Measurements from ENCODE around the gene CROCC2. TPM values are rescaled to one million over a fixed set of nuclear protein-coding genes. Genes with fewer than 3 reads are reported as not detected.

The CROCC2 gene
- total and polyA plus RNA-seq, 10 of the 15 experiments (the other 5 are each of a cell fraction or from before 2014, with no cell fraction given): not detected

DNA sequence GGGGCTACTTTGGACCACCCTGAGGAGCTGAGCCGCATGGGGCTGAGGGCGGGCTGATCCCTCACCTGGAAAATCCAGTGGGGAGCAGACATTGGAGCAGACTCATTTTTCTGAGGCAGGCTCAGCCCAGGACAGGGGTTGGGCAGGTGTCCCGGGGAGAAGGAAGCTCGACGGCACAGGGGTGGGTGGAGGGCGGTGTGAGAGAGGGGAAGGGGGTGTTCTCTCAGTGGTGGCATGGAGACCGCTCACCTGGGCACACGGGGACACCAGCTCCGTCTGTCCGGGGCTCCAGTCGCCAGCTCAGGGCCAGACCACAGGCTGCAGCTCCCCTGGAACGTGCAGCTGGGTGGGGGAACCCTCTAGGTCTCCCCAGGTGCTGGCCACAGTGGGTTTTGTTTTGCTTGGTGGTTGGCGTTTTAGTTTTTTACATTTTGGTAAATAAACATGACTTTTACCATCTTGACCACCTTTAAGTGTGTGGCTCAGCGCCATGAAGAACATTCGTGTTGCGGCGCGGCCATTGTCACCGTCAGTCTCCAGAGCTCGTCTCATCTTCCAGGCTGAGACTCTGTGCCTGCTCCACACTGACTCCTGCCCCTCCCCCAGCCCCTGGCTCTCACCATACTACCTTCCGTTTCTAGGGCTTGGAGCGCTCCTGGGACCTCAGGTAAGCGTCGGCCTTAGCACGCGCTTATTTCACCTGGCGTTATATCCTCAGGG lies 5.8 kb upstream of the CROCC2 start (continued):
- TF ChIP-seq, protein P1, sequence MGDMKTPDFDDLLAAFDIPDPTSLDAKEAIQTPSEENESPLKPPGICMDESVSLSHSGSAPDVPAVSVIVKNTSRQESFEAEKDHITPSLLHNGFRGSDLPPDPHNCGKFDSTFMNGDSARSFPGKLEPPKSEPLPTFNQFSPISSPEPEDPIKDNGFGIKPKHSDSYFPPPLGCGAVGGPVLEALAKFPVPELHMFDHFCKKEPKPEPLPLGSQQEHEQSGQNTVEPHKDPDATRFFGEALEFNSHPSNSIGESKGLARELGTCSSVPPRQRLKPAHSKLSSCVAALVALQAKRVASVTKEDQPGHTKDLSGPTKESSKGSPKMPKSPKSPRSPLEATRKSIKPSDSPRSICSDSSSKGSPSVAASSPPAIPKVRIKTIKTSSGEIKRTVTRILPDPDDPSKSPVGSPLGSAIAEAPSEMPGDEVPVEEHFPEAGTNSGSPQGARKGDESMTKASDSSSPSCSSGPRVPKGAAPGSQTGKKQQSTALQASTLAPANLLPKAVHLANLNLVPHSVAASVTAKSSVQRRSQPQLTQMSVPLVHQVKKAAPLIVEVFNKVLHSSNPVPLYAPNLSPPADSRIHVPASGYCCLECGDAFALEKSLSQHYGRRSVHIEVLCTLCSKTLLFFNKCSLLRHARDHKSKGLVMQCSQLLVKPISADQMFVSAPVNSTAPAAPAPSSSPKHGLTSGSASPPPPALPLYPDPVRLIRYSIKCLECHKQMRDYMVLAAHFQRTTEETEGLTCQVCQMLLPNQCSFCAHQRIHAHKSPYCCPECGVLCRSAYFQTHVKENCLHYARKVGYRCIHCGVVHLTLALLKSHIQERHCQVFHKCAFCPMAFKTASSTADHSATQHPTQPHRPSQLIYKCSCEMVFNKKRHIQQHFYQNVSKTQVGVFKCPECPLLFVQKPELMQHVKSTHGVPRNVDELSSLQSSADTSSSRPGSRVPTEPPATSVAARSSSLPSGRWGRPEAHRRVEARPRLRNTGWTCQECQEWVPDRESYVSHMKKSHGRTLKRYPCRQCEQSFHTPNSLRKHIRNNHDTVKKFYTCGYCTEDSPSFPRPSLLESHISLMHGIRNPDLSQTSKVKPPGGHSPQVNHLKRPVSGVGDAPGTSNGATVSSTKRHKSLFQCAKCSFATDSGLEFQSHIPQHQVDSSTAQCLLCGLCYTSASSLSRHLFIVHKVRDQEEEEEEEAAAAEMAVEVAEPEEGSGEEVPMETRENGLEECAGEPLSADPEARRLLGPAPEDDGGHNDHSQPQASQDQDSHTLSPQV (IDR thresholded peaks at IDR 0.05): no peak
- TF ChIP-seq EGR1 (IDR thresholded peaks at IDR 0.05; ENCODE audit: borderline replicate concordance in 1 of 2, low read depth in 2 of 2, low read length in 2 of 2) (no peak), FOS (IDR thresholded peaks at IDR 0.05; ENCODE audit: borderline replicate concordance, extremely low read depth, insufficient read length) (no peak), KLF5 (IDR thresholded peaks at IDR 0.05; ENCODE audit: partially characterized antibody) (no peak), PML (IDR thresholded peaks at IDR 0.05; ENCODE audit: low read length) (no peak), DPF2 (IDR thresholded peaks at IDR 0.05) (no peak), HDAC6 (IDR thresholded peaks at IDR 0.05; ENCODE audit: unreplicated experiment) (no peak), JUND (IDR thresholded peaks at IDR 0.05; ENCODE audit: low read depth, low read length) (no peak), BCL3 (IDR thresholded peaks at IDR 0.05; ENCODE audit: borderline replicate concordance, insufficient read depth, low read depth, low read length, poor library complexity, severe bottlenecking) (no peak), SREBF2 (IDR thresholded peaks at IDR 0.05; ENCODE audit: low read length) (no peak), CBX3 (IDR thresholded peaks at IDR 0.05; ENCODE audit: borderline replicate concordance, low read depth) (no peak), WRNIP1 (IDR thresholded peaks at IDR 0.05; ENCODE audit: borderline replicate concordance, low read depth, low read length) (no peak), SMC3 (IDR thresholded peaks at IDR 0.05; ENCODE audit: borderline replicate concordance, low read length) (no peak)
- TF ChIP-seq, protein P2, sequence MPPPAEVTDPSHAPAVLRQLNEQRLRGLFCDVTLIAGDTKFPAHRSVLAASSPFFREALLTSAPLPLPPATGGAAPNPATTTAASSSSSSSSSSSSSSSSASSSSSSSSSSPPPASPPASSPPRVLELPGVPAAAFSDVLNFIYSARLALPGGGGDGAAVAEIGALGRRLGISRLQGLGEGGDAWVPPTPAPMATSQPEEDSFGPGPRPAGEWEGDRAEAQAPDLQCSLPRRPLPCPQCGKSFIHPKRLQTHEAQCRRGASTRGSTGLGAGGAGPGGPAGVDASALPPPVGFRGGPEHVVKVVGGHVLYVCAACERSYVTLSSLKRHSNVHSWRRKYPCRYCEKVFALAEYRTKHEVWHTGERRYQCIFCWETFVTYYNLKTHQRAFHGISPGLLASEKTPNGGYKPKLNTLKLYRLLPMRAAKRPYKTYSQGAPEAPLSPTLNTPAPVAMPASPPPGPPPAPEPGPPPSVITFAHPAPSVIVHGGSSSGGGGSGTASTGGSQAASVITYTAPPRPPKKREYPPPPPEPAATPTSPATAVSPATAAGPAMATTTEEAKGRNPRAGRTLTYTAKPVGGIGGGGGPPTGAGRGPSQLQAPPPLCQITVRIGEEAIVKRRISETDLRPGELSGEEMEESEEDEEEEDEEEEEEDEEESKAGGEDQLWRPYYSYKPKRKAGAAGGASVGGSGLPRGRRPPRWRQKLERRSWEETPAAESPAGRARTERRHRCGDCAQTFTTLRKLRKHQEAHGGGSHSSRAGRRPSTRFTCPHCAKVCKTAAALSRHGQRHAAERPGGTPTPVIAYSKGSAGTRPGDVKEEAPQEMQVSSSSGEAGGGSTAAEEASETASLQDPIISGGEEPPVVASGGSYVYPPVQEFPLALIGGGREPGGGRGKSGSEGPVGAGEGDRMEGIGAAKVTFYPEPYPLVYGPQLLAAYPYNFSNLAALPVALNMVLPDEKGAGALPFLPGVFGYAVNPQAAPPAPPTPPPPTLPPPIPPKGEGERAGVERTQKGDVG (CRISPR knock-in tag; IDR thresholded peaks at IDR 0.05): no peak

Data from GM12878 (cell line).